GM19395 (cell line): ENCODE measurements around the gene MMEL1.
"Not testable (repeated sequence)": the region's sequence is repeated elsewhere in the genome, so short reads cannot be mapped to it uniquely, and the experiment has no call there.

Source experiments
- ATAC-seq: cut with Tn5 transposase; IDR thresholded peaks from one replicate; pipeline ENCODE4 v1.9.1; 2021; ENCODE audit warnings: mild to moderate bottlenecking, moderate library complexity; ENCODE audit not compliant: unreplicated experiment

The MMEL1 gene

DNA sequence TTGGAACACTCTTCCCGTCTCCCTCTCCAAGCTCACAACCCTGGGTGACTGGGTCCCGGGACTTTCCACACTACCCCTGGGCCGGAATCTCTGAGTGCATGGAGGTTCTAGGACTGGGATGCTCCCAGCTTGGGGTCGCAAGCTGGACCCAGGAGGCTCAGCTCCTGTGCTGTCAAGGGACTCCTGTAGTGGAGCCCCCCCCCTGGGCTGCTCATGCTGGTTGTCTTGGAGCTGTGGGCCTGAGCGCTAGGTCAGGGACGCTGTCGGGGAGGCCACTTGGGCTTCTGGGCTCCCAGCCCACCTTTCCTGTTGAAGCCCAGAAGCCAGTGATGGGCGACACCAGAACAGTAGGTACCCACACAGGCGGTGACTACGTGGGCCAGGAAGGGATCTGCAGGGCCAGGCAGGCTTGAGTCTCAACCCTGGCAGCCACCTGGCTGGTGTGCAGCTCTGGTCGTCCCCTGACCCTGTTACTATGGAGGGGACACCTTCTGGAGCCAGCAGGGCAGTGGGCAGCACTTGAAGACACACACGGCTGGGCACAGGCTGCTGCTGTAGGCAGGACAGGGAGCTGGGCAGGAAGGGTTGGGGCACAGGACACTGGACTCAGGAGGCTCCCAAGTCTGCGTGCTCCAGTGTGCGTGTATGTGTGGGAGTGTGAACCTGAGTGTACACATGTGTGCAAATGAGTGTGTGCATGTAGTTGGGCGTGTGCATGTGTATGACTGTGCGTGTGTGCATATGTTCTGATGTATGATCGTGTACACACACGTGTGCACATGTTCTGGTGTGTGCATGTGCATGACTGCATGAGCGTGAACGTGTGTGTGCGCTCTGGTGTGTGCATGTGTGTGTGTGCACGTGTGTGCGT, 3.0 kb downstream of the MMEL1 start:
- ATAC-seq: no peak

GRCh38 chr1:2628933-2629626, 3.7 kb downstream of the MMEL1 start:
- no peak for ATAC-seq

DNA sequence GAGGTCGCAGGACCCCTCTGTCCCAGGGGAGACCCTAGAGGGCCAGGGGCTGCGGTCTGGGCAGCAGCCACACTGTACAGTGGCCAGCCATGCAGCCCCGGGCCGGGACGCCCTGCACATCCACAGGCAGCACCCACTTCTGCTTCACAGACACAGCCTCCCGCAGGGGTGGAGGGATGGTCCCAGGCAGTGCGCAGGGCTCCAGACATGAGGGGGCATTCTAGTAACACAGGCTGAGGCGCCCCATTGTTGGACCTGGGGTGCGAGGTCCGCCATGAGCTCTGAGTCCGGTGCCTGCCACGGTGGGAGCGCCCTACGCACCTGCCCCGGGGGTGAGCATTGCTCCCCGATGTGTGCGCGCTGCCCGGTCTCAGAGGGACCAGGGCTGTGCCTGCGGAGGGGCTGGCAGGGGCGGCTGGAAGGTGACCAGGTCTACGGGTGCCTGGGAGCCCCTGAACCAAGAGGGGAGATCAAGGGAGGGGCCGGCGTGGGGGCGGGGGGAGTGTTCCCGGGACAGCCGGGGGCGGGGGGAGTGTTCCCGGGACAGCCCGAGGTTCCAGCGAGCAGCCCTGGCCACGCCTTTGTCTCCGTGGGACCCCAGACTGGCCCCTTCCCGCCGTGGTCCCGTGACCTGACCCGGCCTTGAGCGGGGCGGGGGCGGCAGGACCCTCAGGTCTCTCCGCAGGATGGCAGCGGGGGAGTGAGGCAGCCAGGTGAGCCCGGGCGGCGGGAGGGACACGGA, 4.5 kb downstream of the MMEL1 start:
- no peak for ATAC-seq

- ATAC-seq: no peak
These were observed 5.1 kb downstream of the MMEL1 start for GRCh38 chr1:2627746-2628145.

DNA sequence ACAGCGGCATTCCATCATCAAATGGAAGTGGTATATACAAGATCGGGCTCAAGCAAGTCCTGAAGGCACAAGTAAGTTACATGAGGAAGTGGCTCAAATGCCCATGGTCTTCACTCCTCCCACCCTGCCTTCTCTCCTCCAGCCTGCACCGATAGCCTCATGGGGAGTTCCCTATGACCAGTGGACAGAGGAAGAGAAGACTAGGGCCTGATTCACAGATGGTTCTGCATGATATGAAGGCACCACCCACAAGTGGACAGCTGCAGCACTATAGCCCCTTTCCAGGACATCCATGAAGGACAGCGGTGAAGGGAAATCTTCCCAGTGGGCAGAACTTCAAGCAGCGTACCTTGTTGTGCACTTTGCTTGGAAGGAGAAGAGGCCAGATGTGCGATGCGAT, 7.1 kb downstream of the MMEL1 start:
- not testable (repeated sequence) for ATAC-seq

DNA sequence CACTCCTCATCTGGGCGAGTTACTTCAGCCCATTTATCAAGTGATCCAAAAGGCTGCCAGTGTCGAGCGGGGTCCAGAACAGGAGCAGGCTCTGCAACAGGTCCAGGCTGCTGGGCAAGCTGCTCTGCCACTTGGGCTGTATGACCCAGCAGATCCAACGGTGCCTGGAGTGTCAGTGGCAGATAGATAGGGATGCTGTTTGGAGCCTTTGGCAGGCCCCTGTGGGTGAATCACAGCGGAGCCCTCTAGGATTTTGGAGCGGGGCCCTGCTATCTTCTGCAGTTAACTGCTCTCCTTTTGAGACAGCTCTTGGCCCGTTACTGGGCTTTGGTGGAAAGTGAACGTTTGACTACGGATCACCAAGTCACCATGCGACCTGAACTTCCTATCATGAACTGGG, 7.5 kb downstream of the MMEL1 start:
- no peak for ATAC-seq

DNA sequence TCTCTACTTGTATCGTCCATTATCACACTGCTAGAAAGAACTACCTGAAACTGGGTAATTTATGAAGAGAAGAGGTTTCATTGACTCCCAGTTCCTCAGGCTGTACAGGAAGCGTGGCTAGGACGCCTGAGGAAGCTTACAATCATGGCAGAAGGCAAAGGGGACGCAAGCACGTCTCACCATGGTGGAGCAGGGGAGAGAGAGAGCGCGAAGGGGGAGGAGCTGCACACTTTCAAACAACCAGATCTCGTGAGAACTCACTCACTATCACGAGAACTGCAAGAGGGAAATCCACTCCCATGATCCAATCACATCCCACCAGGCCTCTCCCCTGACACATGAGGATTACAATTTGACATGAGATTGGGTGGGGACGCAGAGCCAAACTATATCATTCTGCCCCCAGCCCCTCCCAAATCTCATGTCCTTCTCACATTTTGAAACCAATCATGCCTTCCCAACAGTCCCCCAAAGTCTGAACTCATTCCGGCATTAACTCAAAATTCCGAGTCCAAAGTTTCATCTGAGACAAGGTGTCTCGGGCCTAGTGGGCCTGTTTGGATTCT, 8.0 kb downstream of the MMEL1 start:
- no peak for ATAC-seq

DNA sequence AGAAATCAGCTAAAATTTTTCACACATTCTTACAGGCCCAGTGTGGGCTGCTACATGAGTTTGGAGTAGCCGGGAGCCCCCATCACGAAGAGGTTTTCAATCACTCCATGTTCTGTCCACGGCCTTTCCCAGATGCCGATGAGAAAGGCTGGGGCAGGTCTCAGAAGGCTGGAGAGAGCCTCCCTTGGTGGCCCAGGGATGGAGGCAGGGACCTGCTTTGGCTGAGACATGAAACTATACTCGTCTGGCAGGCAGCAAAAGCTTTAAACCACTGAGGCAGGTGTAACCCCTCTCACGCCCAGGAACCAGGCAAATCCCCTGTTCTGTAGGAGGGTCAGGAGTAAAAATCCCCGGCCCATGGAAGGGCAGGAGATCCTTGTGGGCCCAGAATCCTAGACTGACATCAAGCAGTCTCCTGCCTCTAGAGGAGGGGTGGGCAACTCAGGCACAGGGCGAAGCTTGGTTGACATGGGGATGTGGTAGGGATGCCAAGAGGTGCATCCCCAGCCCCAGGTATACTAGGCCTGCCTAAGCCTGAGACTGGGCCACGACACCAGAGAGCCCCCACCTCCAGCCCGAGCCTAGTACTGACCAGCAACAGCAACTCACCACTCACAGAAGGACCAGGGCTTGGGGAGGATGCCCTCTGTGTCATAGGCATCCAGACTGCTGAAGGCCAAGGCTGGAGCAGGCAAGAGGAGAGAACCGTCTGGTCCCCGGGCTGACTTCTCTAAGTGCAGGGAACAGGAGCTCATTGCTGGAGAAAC, 9.1 kb downstream of the MMEL1 start:
- ATAC-seq: no peak

DNA sequence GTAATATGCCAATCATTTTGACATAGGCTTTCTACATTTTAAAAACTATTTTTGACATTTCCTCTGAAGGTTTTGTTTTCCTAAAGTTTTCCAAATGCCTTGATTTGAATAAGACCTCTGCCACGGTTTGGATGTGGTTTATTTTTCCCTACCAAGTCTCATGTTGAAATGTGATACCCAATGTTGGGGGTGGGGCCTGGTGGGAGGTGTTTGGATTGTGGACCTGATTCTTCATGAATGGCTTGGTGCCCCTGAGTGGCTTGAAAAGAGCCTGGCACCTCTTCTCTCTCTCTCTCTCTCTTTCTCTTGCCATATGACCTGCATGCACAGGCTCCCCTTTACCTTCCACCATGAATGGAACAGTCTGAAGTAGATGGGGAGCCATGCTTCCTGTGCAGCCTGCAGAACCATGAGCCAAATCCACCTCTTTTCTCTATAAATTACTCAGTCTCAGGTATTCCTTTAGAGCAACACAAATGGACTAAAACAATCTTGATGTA, 14.8 kb downstream of the MMEL1 start:
- ATAC-seq: no peak

- no peak for ATAC-seq
These were observed 18.7 kb downstream of the MMEL1 start for GRCh38 chr1:2614145-2614544.

DNA sequence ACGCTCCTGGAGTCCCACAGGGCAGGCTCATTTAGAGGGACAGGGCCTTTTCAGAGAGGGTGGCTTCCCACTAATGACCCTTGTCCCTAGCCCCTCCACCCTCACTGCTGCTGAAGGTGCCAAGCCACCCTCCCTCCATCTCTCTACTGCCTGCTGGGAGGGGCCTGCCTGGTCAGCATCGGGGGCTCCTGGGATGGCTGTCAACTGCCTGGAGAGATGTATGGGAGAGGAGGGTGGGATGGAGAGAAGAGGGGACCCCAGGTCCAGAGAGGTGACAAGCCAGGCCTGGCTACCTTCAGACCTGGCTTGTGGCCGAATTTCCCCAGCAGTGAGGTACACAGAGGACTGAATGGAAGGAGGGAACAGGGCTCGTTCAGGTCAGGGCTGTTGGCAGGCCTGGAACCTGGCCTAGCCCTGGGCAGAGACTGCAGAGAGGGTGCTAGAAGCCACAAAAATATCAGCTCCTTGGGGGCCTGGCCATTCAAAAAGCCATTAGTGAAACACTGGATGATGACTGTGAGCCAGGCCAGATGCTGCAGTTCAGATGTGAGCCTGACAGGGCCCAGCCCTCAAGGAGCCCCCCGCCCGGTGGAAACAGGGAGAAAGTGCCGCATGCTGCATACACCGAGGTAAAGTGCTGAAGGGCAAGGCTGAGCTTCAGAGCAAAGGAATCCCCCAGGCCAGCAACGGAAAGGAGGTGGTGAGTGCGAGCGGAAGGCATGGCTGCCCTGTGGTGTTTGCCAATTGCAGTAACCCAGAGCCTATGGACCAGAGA, 20.0 kb downstream of the MMEL1 start:
- ATAC-seq: no peak

GRCh38 chr1:2611621-2612437, 21.0 kb downstream of the MMEL1 start:
- no peak for ATAC-seq

DNA sequence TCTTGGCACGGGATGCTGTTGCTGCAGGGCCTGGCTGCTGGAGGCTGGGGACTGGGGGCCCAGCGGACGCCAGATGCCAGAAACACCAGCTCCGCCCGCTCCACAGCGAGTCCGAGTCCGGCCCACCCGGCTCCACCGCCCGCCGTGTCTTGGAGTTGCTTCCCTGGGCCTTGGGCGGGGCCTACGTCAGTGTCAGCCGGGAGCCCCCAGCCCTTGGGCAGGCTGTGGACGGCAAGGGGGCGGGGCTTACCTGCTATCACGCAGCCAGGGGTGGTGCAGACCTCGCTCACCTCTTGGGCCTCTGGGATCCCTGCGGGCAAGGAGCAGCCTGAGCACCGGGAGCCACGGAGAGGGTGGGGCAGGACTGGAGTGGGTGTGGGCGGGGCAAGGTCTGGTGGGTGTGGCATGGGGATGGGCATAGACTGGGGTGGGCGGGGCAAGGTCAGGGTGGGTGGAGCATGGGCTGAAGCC, 21.8 kb downstream of the MMEL1 start:
- ATAC-seq: no peak

DNA sequence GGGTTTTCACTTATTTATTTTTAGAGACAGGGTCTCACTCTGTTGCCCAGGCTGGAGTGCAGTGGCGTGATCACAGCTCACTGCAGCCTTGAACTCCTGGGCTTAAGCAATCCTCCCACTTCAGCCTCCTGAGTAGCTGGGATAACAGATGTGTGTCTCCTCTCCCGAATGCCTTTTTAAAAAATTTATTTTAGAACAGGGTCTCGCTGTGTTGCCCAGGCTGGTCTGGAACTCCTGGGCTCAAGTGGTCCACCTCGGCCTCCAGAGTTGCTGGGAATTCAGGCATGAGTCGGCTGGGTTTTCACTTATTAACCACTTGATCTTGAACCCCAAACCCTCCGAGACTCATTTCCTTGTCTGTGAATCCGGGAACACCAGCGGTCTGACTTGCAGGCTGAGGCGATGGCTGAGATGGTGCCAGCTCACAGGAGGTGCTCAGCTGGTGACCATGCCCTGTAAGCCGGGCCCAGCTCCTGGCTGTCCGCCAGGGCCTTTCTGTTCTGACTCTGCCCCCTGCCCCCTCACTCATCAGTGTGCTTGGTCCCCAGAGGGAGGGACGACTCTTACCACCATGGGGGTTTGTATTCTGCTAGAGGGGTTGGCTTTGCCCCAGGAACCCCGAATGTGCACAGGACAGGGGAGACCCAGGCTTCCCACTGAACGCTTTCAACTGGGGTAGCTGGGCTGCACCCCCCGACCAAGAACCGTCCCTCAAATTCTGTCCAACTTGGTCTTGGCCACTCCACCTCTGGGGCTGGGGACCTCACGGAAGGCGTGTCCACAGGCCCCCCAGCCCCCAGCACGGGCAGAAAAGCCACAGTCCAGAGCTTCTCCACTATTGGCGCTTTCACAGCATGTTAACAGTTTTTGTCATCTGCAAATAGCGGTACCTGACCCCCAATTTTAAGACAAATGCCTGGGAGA, 22.5 kb downstream of the MMEL1 start:
- ATAC-seq: no peak

- no peak for ATAC-seq
These were observed 23.3 kb downstream of the MMEL1 start for GRCh38 chr1:2609319-2610035.

DNA sequence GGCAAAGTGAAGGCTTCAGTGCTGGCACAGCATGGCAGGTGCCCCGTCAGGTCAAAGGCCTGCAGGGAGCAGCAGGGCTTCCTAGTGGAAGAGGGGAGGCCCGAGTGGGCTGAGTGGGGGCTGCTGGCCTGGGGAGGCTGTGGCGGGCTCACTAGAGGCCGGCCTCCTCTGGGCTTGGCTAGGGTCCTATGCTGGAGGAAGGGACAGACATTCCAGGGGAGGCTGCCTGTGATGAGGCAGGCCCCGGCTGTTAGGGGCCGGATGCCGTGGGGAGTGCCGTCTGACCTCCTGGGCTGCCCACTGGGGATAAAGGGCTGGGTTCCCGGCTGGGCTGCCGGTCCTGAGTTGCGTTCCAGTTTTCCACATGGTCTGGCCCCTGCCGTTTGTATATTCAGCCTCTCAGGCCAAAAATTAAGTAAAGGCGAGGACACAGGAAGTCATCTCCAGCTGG, 25.1 kb downstream of the MMEL1 start:
- no peak for ATAC-seq
